OCI-LY1 (cell line): ENCODE data around the gene NUP210L.

Experiments used
- CTCF ChIP-seq: fragments of 200-600 bp; sonication (generic), shearing (Covaris generic); IDR thresholded peaks from 2 replicates; pipeline ENCODE4 v1.5.1; 2017; ENCODE audit warnings: mild to moderate bottlenecking, antibody characterized with exemption, low read length, moderate library complexity, mixed read lengths
- EZH2 ChIP-seq: fragments of 200-600 bp; sonication (generic), shearing (Covaris generic); IDR thresholded peaks from 2 replicates; pipeline ENCODE4 v1.8.0; 2017; ENCODE audit warnings: borderline replicate concordance, mixed run types, mild to moderate bottlenecking, antibody characterized with exemption, low read length, moderate library complexity, mixed read lengths

DNA sequence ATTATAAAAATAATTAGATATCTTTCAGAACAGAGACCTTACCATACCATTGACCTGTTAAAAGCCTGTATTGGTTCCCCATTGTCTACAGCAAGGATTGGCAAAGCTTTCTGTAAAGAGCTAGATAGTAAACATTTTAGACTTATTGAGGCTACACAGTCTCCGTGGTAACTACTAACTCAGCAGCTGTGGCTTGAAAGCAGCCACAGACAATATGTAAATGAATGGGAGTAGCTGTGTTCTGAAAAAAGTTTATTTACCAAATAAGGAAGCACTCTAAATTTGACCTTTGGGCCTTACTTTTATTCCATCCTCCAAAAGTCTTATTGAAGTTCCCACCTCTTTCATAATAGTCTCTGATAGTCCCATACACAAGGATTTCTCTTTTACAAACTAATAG lies 39.7 kb downstream of the NUP210L start:
- TF ChIP-seq CTCF: no peak
- no peak for TF ChIP-seq EZH2
